Fibroblast of mammary gland (primary cell): Measurements from ENCODE around the gene SEPTIN12.

Experiments
- DNase-seq: peaks from one replicate; pipeline ENCODE4 v3.0.0-alpha.2; 2010; ENCODE audit warnings: low read depth
- H3K4me3 ChIP-seq: 2 replicates; pipeline ENCODE4 v1.5.1; 2011; ENCODE audit warnings: low read depth, mild to moderate bottlenecking, low read length, moderate library complexity; ENCODE audit not compliant: control insufficient read depth
- TF ChIP-seq, protein P1 (sequence below): conservative IDR thresholded peaks from 2 replicates; pipeline ENCODE4 v1.5.1; 2011; ENCODE audit warnings: low read depth, low read length, inconsistent platforms; ENCODE audit not compliant: control insufficient read depth, insufficient read depth

Gene SEPTIN12

DNA sequence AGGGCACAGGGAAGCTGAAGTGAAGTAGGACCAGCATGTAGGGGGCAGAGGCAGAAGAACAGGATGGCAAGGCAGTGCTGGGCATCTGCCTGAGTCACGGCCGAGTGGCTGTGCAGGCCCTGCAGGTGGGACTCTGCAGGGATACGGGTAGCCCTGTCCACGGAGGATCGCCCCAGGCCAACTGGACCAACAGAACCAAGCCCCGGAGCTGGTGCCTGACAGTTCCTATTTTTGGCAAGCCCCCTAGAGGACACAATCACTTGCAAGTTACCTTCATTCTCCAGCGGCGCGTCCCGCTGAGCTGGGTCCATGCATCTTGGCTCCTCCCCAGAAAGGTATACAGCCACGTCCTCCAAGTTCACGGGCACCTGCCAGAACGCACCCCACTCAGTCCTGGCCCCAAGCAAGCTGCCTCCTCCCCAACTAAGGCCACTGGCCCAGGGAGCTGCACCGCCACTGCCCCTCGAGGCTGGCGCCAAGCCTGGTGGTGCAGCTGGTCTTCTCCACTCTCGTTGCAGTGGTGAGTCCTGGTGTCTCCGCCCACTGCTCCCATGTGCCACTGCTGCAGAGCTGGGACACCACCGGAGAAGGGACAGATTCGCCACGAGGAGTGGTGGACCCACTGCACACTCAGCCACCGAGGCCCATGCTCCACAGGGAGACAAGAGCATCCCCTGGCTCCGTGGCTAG lies 27.8 kb downstream of the SEPTIN12 start:
- no peak for DNase-seq
- TF ChIP-seq, protein P1, sequence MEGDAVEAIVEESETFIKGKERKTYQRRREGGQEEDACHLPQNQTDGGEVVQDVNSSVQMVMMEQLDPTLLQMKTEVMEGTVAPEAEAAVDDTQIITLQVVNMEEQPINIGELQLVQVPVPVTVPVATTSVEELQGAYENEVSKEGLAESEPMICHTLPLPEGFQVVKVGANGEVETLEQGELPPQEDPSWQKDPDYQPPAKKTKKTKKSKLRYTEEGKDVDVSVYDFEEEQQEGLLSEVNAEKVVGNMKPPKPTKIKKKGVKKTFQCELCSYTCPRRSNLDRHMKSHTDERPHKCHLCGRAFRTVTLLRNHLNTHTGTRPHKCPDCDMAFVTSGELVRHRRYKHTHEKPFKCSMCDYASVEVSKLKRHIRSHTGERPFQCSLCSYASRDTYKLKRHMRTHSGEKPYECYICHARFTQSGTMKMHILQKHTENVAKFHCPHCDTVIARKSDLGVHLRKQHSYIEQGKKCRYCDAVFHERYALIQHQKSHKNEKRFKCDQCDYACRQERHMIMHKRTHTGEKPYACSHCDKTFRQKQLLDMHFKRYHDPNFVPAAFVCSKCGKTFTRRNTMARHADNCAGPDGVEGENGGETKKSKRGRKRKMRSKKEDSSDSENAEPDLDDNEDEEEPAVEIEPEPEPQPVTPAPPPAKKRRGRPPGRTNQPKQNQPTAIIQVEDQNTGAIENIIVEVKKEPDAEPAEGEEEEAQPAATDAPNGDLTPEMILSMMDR, result no peak

DNA sequence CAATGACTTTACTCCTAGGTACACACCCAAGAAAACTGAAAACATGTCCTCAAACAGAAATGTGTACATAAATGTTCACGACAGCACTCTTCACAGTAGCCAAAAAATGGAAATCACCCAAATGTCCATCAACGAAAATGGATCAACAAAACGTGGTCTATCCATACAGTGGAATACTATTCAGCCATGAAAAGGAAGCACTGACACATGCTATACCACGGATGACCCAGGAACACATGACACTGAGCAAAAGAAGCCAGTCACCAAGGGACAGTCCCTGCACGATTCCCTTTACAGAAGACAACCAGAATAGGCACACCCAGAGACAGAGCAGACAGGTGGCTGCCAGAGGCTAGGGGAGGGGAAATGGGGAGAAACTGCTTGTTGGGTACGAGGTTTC lies 32.5 kb downstream of the SEPTIN12 start:
- no peak for DNase-seq
- TF ChIP-seq, protein P1, result no peak

More for the DNA sequence above, 27.8 kb downstream of the SEPTIN12 start:
- H3K4me3 ChIP-seq, result no peak overlapping the region

GRCh38 chr16:4754865-4755264 lies 33.3 kb downstream of the SEPTIN12 start:
- H3K4me3 ChIP-seq, result no peak overlapping the region
- DNase-seq, result no peak
- TF ChIP-seq, protein P1, result no peak

More for the DNA sequence above, 32.5 kb downstream of the SEPTIN12 start:
- H3K4me3 ChIP-seq, result no peak overlapping the region

DNA sequence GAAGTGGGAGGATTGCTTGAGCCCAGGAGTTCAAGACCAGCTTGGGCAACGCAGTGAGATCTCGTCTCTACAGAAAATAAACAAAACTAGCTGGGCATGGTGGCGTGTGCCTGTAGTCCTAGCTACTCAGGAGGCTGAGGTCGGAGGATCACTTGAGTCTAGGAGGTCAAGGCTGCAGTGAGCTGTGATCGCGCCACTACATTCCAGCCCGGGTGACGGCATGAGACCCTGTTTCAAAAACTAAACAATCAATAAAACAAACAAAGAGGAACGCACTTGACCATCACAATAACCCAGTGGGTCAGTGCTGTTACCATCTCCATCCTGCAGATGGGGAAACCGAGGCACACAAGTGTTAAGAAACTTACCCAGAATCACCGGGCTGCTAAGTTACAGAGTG lies 34.9 kb downstream of the SEPTIN12 start:
- TF ChIP-seq, protein P1, result no peak
- no peak overlapping the region for H3K4me3 ChIP-seq
- DNase-seq, result no peak

- H3K4me3 ChIP-seq, result no peak overlapping the region
- DNase-seq, result no peak
- TF ChIP-seq, protein P1, result no peak
These were observed 35.6 kb downstream of the SEPTIN12 start for GRCh38 chr16:4752351-4753100.

DNA sequence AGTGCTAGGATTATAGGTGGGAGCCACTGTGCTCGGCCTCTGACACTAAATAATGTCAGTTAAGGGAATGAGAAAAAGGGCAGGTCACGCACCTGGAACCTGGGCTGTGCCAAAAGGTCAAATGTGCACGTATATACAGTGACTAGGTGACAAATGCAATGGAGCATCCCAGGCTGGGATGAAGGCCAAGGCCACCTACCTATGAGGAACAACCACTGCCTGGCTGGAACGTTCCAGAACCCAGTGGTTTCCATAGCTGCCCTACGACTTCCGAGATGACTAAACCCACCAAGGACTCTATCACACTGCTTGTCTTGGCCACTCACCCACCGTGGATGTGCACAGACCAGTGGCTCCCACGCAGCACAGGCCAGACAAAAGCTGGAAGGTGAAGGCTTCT lies 37.2 kb downstream of the SEPTIN12 start:
- no peak for DNase-seq
- H3K4me3 ChIP-seq, result no peak overlapping the region
- TF ChIP-seq, protein P1, result no peak
